BE2C (cell line): Measurements from ENCODE around the gene ARHGEF4.

ENCODE experiments used
- DNase-seq: peaks from one replicate; pipeline ENCODE4 v3.0.0-alpha.2; 2020
- H3K27me3 ChIP-seq: fragments of 250-450 bp; sonication (Bioruptor Pico); 2 replicates; pipeline ENCODE4 v1.5.1; 2020; ENCODE audit warnings: mild to moderate bottlenecking
- H3K36me3 ChIP-seq: fragments of 250-450 bp; sonication (Bioruptor Pico); 2 replicates; pipeline ENCODE4 v1.5.1; 2020; ENCODE audit warnings: mild to moderate bottlenecking
- H3K4me1 ChIP-seq: fragments of 250-450 bp; sonication (Bioruptor Pico); 2 replicates; pipeline ENCODE4 v1.5.1; 2020
- H3K4me3 ChIP-seq: 2 replicates; pipeline ENCODE4 v1.5.1; 2011; ENCODE audit warnings: low read depth, low read length
- H3K9me3 ChIP-seq: fragments of 250-450 bp; sonication (Bioruptor Pico); 2 replicates; pipeline ENCODE4 v1.5.1; 2020
- TF ChIP-seq, protein P1 (sequence below): IDR thresholded peaks from 2 replicates; pipeline ENCODE4 v1.5.1; 2012; ENCODE audit warnings: mild to moderate bottlenecking, low read depth, low read length

Gene ARHGEF4

GRCh38 chr2:131036696-131037397 is 200.1 kb downstream of the ARHGEF4 start:
- Histone ChIP-seq H3K4me1 (no peaks in the 10 kb centered on the region), H3K4me3 (no peak overlapping the region), H3K36me3 (no peaks in the 10 kb centered on the region), H3K9me3 (no peaks in the 10 kb centered on the region), H3K27me3 (peaks cover 5% of the 10 kb centered on the region; the same call in 1 of the 2 replicates)
- no peak for DNase-seq
- TF ChIP-seq, protein P1, sequence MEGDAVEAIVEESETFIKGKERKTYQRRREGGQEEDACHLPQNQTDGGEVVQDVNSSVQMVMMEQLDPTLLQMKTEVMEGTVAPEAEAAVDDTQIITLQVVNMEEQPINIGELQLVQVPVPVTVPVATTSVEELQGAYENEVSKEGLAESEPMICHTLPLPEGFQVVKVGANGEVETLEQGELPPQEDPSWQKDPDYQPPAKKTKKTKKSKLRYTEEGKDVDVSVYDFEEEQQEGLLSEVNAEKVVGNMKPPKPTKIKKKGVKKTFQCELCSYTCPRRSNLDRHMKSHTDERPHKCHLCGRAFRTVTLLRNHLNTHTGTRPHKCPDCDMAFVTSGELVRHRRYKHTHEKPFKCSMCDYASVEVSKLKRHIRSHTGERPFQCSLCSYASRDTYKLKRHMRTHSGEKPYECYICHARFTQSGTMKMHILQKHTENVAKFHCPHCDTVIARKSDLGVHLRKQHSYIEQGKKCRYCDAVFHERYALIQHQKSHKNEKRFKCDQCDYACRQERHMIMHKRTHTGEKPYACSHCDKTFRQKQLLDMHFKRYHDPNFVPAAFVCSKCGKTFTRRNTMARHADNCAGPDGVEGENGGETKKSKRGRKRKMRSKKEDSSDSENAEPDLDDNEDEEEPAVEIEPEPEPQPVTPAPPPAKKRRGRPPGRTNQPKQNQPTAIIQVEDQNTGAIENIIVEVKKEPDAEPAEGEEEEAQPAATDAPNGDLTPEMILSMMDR: no peak

DNA sequence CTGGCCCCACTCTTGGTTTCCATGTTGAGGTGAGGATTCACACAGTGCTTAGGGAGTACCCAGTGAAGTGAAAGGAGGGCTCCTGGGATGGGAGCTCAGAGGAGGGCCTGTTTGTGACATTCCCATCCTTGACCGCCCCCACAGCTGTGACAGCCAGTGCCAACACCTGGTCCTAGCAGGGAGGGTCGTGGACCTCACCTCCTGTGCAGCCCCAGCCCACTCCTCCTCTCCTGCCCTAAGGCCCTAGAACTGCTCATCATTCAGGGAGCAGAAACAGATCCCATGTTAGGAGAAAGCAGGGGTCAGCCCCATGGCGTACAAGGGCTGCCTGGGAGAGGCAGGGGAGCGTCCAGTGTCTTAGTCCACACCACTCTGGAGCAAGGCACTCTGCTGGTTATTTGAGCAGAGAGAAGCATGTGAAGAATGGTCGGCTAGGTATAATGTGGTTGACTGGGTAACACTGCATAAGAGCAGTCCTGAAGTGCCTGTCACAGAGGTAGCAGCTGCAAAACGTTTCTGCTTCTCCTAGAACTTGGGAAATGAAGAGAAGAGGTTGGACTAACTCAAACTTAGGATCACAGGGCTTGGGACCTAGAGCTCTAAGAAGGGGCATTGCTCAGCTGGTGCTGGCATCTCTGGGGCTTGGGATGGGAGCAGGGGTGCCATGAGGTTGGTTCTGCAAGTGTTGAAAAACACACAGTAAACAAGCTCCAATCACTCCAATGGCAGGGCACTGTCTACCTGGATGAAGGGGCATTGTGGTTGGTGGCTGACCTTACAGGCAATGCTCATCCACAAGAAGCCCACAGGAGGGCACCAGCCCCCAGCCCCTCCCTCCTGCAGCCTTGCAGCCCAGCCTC is 200.9 kb downstream of the ARHGEF4 start:
- Histone ChIP-seq H3K9me3 (no peaks in the 10 kb centered on the region), H3K27me3 (peaks cover 5% of the 10 kb centered on the region; the same call in 1 of the 2 replicates), H3K4me3 (no peak overlapping the region), H3K4me1 (no peaks in the 10 kb centered on the region), H3K36me3 (no peaks in the 10 kb centered on the region)
- TF ChIP-seq, protein P1: no peak
- no peak for DNase-seq

- TF ChIP-seq, protein P1: no peak
- Histone ChIP-seq H3K36me3 (no peaks in the 10 kb centered on the region), H3K4me3 (no peak overlapping the region), H3K27me3 (peaks cover 5% of the 10 kb centered on the region; the same call in 1 of the 2 replicates), H3K4me1 (no peaks in the 10 kb centered on the region), H3K9me3 (no peaks in the 10 kb centered on the region)
- no peak for DNase-seq
Measured at GRCh38 chr2:131038258-131039100, 201.8 kb downstream of the ARHGEF4 start.

- H3K4me3 ChIP-seq: no peak overlapping the region
- no peaks in the 10 kb centered on the region for H3K9me3 ChIP-seq
- H3K4me1 ChIP-seq: no peaks in the 10 kb centered on the region
- H3K27me3 ChIP-seq: peaks cover 5% of the 10 kb centered on the region; the same call in 1 of the 2 replicates
- no peaks in the 10 kb centered on the region for H3K36me3 ChIP-seq
- TF ChIP-seq, protein P1: no peak
- DNase-seq: no peak
Measured at GRCh38 chr2:131039101-131039440, 202.4 kb downstream of the ARHGEF4 start.

DNA sequence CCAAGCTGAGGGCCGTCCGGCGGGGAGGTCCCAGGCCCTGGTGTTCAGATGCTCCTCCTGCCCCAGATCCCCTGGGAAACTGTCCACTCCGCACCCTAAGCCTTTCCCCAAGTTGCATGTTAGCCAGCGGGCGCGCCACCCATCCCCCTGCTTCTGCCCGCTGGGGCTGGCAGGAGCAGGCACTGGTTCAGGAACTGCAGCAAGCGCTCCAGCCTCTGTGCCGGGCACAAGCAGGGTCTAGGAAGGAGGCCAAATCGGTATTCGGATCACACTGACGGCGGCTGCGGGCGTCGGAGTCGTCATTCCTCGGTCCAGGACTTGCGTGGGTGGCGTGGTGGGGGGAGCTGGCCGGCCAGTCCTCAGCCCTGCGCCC is 202.8 kb downstream of the ARHGEF4 start:
- Histone ChIP-seq H3K27me3 (peaks cover 2% of the 10 kb centered on the region; the same call in 1 of the 2 replicates), H3K36me3 (no peaks in the 10 kb centered on the region), H3K9me3 (no peaks in the 10 kb centered on the region), H3K4me1 (no peaks in the 10 kb centered on the region), H3K4me3 (no peak overlapping the region)
- no peak for DNase-seq
- TF ChIP-seq, protein P1: no peak
